ENCODE results near the gene CIAO3. TPM values are rescaled to one million over a fixed set of nuclear protein-coding genes. Genes with fewer than 3 reads are reported as not detected.

The CIAO3 gene
- total RNA-seq, 1 experiment from 2014 or later, result 21.9 TPM

DNA sequence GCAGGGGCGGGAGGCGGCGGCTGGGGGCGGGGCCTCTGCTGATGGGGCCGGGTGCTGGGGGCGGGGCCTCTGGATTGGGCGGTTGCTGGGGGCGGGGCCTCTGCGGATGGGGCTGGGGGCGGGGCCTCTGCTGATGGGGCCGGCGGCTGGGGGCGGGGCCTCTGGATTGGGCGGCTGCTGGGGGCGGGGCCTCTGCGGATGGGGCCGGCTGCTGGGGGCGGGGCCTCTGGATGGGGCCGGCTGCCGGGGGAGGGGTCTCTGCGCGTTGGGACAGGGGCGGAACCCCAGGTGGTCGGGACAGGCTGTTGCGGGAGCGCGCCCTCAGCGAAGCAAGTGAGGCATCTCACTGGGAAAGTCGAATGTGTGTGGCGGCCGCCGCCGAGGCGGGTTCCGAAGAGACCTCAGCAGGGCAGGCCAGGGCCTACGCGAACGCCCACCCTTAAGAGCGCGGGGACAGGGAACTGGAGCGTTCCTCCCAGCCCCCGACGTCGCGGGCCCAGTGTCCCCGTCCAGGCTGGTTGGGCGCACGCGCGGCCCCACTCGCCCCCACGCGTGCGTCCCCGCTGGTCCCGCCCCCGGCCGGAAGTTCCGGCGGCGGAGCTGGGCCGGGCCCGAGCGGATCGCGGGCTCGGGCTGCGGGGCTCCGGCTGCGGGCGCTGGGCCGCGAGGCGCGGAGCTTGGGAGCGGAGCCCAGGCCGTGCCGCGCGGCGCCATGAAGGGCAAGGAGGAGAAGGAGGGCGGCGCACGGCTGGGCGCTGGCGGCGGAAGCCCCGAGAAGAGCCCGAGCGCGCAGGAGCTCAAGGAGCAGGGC lies 60.8 kb downstream of the CIAO3 start, which contains the start of gene STUB1:
Gene STUB1, plus strand, starts transcription at position 597 of the 811 bp plus-strand sequence. Its CDS starts 116 bp downstream, at position 713.
- Histone ChIP-seq H3K9ac (ENCODE audit: extremely low read depth, insufficient read length, low read length) (peak within 1 kb of the TSS; percentile 14), H2BK12ac (ENCODE audit: insufficient read length, low read depth, low read length) (no peak within 1 kb of the TSS), H4K20me1 (ENCODE audit: control insufficient read depth, insufficient read depth, insufficient read length) (no peaks in the 10 kb centered on the region), H3K4me2 (ENCODE audit: insufficient read depth, insufficient read length, low read length) (peak within 1 kb of the TSS; percentile 71), H2BK20ac (ENCODE audit: low read depth, low read length, poor library complexity, severe bottlenecking) (no peak within 1 kb of the TSS), H3T11ph (ENCODE audit: low read length) (no peak within 1 kb of the TSS), H2BK5ac (ENCODE audit: insufficient read length, low read length) (no peak within 1 kb of the TSS), H4K5ac (ENCODE audit: insufficient read length, low read depth, low read length) (no peak within 1 kb of the TSS), H3K23me2 (ENCODE audit: insufficient read length, low read depth, low read length, poor library complexity, severe bottlenecking) (peaks cover 14% of the 10 kb centered on the region), H2BK120ac (ENCODE audit: low read depth, low read length, poor library complexity, severe bottlenecking) (no peak within 1 kb of the TSS), H2AK5ac (ENCODE audit: insufficient read length, low read length) (no peak within 1 kb of the TSS), H3K27me3 (ENCODE audit: insufficient read depth, low read length) (no peaks in the 10 kb centered on the region), H2BK15ac (ENCODE audit: low read depth, low read length) (no peak within 1 kb of the TSS), H3K56ac (ENCODE audit: insufficient read length, low read depth, low read length) (no peak within 1 kb of the TSS), H2AFZ (ENCODE audit: low read length) (no peak within 1 kb of the TSS), H3K4ac (ENCODE audit: low read depth, low read length) (no peak within 1 kb of the TSS), H3K9me3 (ENCODE audit: control insufficient read depth, low read depth, low read length) (no peaks in the 10 kb centered on the region), H3K14ac (ENCODE audit: insufficient read depth, low read length) (no peak within 1 kb of the TSS), H3K23ac (ENCODE audit: insufficient read length, low read depth, low read length) (no peak within 1 kb of the TSS), H4K91ac (ENCODE audit: insufficient read length, low read depth, low read length) (no peak within 1 kb of the TSS), H3K79me1 (ENCODE audit: insufficient read depth, low read depth, low read length, poor library complexity, severe bottlenecking) (no peaks in the 10 kb centered on the region), H3K18ac (ENCODE audit: insufficient read length, low read depth, low read length) (peak within 1 kb of the TSS; percentile 46), H4K8ac (replicated peaks; ENCODE audit: insufficient read length, low read depth, low read length) (no peak within 1 kb of the TSS), H3K4me1 (ENCODE audit: insufficient read depth, low read length) (no peaks in the 10 kb centered on the region), H3K79me2 (ENCODE audit: insufficient read depth, low read length) (peaks cover 2% of the 10 kb centered on the region; the same call in 1 of the 2 replicates), H3K27ac (ENCODE audit: insufficient read length, low read depth, low read length) (no peak within 1 kb of the TSS)
- Mint-ChIP-seq H3K4me3 (peak within 1 kb of the TSS; percentile 81 to 89), H3K4me1 (peaks cover 20 to 38% of the 10 kb centered on the region in 2 experiments), H3K9me3 (no peaks in the 10 kb centered on the region), H3K27ac (peak within 1 kb of the TSS in 2 of 3 experiments; percentile 85 to 91; a peak in 3 of 7 replicates), H3K36me3 (ENCODE audit: insufficient read depth in 1 of 3, low read depth in 3 of 3) (peaks cover 14 to 28% (median 23%) of the 10 kb centered on the region in 3 experiments; a peak in 6 of 7 replicates), H3K27me3 (ENCODE audit: low read depth) (peaks cover 3% of the 10 kb centered on the region; the same call in 1 of the 2 replicates)
- WGBS (ENCODE audit: extremely low coverage, insufficient read length, low lambda C conversion rate), result no CpG with 5 or more reads among the region's 91 CpGs
- peak; percentile 95 for DNase-seq
- TF ChIP-seq CTCF (conservative IDR thresholded peaks at IDR 0.05), result no peak

Small RNAs within 50 kb of the gene (microRNA-seq; reads per million reads assigned to microRNA genes)
- not detected for gene MIR662 (ENCODE audit: borderline microRNAs expressed)

Other genes with a start within 250 kb of the CIAO3 start
- 71.2 and 76.4 TPM in 2 replicates for gene CAPN15, start 213.3 kb downstream of the CIAO3 start, total RNA-seq (2021)
- 0.33 and 0.50 TPM in 2 replicates for gene PRR35, start 180.6 kb downstream of the CIAO3 start, total RNA-seq (2021)
- 0.26 and 0.42 TPM in 2 replicates for gene NHLRC4, start 174.0 kb downstream of the CIAO3 start, total RNA-seq (2021)
- 58.0 and 65.5 TPM in 2 replicates for gene PIGQ, start 171.0 kb downstream of the CIAO3 start, total RNA-seq (2021)
- 19.1 and 20.4 TPM in 2 replicates for gene RAB40C, start 150.9 kb downstream of the CIAO3 start, total RNA-seq (2021)
- 8.3 and 8.7 TPM in 2 replicates for gene WFIKKN1, start 110.0 kb downstream of the CIAO3 start, total RNA-seq (2021)
- 108 and 109 TPM in 2 replicates for gene METTL26, start 104.7 kb downstream of the CIAO3 start, total RNA-seq (2021)
- gene MCRIP2, start 99.2 kb downstream of the CIAO3 start, total RNA-seq (2021), result 50.5 and 52.5 TPM in 2 replicates
- gene WDR90, start 91.6 kb downstream of the CIAO3 start, total RNA-seq (2021), result 61.8 and 68.2 TPM in 2 replicates
- gene RHOT2, start 72.9 kb downstream of the CIAO3 start, total RNA-seq (2021), result 206 and 210 TPM in 2 replicates
- 7.6 and 8.8 TPM in 2 replicates for gene RHBDL1, start 65.3 kb downstream of the CIAO3 start, total RNA-seq (2021)
- gene STUB1, start 60.6 kb downstream of the CIAO3 start, total RNA-seq (2021), result 95.6 and 102 TPM in 2 replicates
- 50.1 and 52.7 TPM in 2 replicates for gene JMJD8, start 56.7 kb downstream of the CIAO3 start, total RNA-seq (2021)
- 18.3 and 19.5 TPM in 2 replicates for gene WDR24, start 50.6 kb downstream of the CIAO3 start, total RNA-seq (2021)
- 9.6 and 10.7 TPM in 2 replicates for gene FBXL16, start 35.2 kb downstream of the CIAO3 start, total RNA-seq (2021)
- 26.2 and 28.9 TPM in 2 replicates for gene METRN, start 25.9 kb downstream of the CIAO3 start, total RNA-seq (2021)
- gene ANTKMT, start 19.9 kb downstream of the CIAO3 start, total RNA-seq (2021), result 31.5 and 34.8 TPM in 2 replicates
- gene CCDC78, start 14.6 kb downstream of the CIAO3 start, total RNA-seq (2021), result 12.1 TPM in 2 replicates
- gene HAGHL, start 13.9 kb downstream of the CIAO3 start, total RNA-seq (2021), result 21.3 and 25.2 TPM in 2 replicates
- gene MSLN, start 19.7 kb upstream of the CIAO3 start, total RNA-seq (2021), result 0.22 and 0.31 TPM in 2 replicates
- 48.6 and 52.2 TPM in 2 replicates for gene RPUSD1, start 47.4 kb upstream of the CIAO3 start, total RNA-seq (2021)
- 120 and 127 TPM in 2 replicates for gene CHTF18, start 47.6 kb upstream of the CIAO3 start, total RNA-seq (2021)
- not detected in 2 replicates for gene GNG13, start 59.7 kb upstream of the CIAO3 start, total RNA-seq (2021)
- 7.1 and 7.8 TPM in 2 replicates for gene LMF1, start 230.0 kb upstream of the CIAO3 start, total RNA-seq (2021)
- gene SOX8, start 240.8 kb upstream of the CIAO3 start, total RNA-seq (2021), result 8.9 and 9.6 TPM in 2 replicates

All from H9 (cell line).